ENCODE results near the gene RHPN2.
"Not testable (repeated sequence)": the region's sequence is repeated elsewhere in the genome, so short reads cannot be mapped to it uniquely, and the experiment has no call there.

Gene RHPN2

DNA sequence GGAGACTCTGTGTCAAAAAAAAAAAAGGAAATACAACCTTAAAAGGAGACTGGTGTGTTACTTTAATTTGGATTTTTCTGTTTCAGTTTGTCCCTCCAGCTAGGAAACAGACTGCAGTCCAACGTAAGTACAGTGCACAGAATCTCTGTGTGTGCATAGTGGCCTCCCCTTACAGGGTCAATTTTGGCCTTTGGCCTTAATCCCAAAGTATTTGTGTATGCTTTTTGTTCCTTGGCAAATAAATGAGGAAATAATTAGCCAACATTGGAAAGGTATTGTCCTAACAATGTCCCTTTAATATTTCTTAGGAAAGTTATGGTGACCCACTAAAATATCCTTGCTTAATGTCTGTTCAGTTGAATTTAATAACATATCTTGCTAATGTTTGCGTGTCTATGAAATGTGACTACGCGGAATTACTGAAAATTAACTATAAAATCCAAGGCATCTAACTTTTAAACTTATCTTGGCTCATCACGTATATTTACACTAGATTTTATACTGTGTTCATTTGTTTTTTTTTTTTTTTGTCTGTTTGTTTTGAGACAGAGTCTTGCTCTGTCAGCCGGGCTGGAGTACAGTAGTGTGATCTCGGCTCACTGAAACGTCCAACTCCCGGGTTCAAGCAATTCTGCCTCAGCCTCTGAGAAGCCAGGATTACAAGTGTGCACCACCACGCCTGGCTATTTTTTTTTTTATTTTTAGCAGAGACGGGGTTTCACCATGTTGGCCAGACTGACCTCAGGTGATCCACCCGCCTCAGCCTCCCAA, 39.0 kb downstream of the RHPN2 start:
- not testable (repeated sequence) for DNase-seq

DNA sequence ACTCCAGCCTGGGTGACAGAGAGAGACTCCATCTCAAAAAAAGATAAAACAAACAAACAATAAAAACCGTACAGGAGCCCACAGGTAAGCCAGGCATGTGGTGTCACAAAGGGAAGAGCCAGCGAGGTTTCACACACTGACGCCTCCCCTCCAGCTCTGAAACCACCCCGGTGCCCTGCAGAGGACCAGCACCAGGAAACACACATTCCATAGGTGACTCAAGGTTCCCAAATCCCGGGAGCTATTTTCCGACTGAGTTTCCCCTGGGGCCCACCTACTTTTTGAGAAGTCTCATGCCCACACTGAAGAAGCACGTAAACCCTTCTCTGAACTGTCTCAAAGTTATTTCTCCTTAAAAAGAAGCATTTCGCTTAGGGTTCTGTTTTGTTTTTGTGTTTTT, 40.3 kb downstream of the RHPN2 start:
- no peak for DNase-seq

DNA sequence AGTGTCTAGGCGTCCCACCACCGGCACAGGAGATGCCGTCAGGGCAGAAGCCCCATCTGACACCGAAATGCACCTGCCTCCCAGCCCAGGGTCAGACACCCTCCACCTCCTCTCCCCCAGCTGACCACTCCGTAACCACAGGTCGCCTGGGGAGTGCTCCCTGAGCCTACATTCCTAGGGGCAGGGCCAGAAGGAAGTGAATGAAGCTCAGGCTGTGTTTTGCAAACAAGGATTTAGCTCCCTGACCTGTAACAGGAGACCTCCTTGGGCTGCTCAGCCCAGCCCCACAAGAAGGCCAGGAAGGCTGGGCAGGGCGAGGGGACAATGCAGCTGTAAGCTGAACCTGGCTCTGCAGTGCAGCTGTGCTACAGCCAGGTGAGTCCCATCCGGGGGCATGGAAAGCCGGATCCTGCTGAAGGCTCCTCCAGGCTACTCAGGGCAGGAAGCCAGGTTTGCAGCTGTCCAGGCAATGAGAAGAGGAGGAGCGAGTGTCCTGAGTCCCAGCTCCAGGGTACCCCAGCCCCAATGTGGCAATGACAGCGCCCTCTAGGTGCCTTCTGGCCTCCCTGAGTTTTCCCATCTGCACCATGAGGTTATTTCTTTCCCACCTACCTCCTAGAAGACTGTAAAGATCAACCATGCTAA, 42.1 kb downstream of the RHPN2 start:
- no peak for DNase-seq

DNA sequence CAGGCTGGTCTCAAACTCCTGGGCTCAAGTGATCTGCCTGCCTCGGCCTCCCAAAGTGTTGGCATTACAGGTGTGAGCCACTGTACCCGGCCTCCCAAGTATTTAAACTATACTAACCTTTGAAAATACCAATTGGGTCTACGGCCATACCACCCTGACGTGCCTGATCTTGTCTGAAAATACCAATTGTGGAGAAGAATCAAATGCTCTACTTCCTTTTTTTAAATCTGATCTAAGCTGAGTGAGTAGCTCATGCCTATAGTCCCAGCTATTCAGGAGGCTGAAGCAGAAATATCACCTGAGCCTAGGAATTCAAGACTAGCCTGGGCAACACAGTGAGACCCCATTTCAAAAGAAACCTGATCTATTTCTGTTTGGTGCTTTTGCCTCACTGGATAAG, 53.8 kb downstream of the RHPN2 start:
- DNase-seq = not testable (repeated sequence)

DNA sequence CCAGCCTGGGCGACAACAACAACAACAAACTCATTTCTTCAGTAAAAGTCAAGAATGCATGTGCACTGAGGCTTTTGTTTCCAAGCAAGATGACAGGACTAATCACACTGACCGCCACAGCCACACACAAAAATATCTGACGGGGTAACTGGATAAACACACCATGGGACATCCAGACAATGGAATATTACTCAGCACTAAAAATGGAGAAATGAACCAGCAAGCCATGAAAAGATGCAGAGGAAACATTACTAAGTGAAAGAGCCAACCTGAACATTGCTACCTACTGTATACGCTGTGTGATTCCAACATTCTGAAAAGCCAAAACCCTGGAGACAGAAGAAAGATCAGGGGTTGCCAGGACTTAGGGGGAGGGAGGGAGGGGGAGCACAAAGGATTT, 56.0 kb downstream of the RHPN2 start:
- DNase-seq = no peak

DNA sequence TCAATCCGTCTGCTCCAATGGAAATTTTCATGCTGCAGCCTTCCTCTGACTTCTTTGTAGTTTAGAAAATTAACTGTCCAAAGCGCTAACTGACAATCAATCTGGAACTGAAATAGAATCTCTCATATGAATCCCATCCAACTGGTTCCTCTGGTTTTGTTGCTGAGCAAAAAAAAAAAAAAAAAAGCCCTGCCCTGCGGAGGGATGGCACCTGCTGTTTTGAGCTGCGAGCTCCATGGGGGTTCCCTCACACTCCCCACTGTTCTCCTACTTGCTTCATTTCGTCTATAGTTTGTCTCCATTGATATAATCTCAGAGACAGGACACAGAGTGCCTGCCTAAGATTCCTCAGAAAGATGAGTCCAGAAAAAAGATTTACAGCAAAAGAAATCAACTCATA, 59.2 kb downstream of the RHPN2 start:
- no peak for DNase-seq

DNA sequence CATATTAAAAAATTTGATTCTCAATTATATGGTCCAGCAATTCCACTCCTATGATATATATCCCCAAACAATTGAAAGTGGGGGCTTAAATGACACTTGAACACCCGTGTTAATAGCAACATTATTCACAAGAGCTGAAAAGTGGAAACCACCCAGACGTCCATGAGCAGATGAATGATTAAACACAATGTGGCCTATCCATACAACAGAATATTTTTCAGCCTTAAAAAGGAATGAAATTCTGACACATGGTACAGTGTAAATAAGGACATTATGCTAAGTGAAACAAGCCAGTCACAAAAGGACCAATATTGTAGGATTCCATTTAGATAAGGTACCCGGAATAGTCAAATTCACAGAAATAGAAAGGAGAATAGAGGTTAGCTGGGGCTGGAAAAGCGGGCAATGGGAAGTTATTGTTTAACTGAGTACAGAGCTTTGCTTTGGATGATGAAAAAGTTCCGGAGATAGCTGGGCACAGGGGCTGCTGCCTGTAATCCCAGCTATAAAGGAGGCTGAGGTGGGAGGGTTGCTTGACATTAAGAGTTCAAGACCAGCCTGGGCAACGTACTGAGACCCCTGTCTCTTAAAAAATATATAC, 61.2 kb downstream of the RHPN2 start:
- not testable (repeated sequence) for DNase-seq

DNA sequence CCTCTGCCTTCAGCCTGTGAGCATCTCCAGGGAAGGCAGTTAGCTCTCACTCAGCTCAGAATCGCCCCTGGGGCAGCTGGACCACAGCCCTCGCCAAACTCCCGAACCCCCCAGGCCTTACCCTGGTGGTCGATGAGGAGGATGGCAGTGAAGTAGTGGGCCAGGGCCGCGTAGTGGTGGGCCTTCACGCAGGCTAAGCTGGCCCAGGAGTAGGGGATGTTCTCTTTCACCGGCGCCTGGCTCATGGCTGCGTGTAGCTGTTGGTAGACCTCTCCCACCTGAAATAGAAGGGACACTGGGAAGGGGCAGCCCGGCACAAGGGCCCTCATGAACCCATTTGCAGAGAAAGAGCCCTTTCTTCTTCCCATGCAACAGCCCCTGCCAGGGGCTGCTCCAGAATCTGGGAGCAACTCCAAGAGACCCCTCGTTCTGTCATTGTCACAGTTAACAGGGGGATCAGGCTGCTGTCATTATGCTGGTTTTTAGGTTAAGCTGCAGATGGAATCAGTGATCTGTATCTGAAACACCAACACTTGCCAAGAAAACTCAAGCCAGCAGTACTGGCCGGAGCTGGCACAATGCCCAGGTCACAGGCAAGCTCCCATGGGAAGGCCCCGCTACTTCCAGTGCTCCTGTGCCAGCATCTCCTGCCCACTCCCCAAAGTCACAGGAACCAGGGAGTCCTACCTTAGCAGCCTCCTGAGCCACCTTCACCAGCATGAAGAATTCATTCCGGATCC, 62.4 kb downstream of the RHPN2 start:
- not testable (repeated sequence) for DNase-seq

DNA sequence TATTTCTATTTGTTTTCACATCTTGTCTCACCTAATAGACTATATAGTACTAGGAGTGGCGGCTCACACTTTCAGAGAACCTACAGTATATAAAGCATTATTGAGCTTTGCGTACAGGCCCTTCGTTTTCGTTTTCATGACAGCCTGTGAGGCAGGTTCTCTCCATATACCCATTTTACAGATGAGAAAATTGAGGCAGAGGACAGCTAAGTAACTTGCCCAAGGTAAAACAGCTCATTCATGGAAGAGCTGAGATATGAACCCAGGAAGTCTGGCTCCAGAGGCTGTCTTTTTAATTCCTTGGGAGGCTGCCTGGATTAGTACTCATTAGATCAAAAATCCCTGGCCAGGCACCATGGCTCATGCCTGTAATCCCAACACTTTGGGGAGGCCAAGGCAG, 63.8 kb downstream of the RHPN2 start:
- DNase-seq = no peak

DNA sequence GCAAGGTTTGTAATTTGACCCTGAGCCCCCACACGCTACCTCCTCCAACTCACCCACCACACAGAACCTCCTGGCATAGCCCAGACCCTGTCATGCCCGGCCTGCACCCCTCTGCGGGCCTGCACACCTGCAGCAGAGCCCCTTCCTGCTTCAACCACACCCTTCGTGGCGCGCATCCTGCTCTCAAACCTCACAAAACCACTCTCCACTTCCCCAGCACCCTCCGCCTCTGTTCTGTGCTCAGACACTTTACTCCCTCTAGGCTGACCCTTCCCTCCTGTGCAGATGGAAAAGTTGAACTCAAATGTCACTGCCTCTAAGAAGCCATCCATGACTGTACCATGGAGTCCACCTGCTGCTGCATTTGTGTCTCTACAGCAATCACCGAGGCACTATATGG, 64.2 kb downstream of the RHPN2 start:
- no peak for DNase-seq

DNA sequence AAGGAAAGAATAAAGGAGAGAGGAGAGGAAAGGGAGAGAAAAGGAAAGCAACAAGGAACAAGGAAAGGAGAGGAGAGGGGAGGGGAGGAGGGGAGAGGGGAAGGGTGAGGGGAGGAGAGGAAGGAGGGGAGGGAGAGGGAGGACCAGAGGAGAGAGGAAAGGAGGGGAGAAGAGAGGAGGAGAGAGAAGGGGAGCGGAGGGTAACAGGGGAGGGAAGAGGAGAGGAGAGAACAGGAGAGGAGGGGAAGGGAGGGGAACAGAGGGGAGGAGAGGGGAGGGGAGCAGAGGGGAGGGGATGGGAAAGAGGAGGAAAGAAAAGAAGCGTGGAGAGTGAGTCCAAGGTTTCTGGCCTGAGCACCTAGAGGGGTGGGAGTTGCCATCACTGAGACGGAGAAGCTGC, 66.0 kb downstream of the RHPN2 start:
- DNase-seq = no peak

DNA sequence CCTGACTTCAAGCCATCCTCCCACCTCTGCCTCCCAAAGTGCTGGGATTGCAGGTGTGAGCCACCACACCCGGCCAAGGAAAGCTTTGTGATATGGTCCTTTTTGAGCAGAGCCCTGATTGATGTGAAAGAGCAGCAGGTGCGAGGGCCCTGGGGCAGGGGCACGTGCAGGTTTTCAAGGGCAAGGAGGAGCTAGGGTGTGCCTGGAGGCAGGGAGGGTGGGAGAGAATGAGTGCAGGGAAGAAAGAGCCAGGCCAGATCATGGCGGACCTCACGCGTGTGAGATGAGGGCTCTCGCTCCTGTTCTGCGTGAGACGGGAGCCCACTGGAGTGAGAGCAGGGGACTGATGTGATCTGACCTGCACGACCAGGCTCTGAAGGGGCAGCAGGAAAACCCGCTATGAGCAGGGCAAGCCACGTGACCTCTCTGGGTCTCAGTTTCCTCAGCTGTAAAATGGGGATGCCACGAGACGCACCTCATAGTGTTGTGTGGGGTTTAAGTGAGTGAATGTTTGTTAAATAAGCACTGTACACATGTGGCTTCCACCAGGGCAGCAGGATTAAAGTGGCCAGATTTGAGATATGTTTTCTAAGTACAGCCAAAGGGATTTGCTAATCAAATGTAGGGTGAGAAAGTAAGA, 66.9 kb downstream of the RHPN2 start:
- DNase-seq = no peak

DNA sequence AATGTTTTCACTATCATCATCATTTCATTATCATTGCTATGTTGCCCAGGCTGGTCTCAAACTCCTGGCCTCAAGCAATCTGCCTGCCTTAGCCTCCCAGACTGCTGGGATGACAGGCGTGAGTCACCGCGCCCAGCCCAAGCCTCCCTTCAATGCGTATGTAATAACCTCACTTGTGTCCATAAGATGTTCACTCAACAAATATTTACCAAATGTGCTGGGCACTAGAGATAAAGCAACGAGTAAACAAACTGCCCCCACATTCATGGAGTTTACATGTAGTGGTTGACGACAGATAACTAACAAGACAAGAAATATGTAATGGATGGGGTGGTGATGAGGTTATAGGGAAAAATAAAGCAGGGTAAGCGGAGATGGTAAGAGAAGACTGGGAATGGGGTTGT, 67.6 kb downstream of the RHPN2 start:
- DNase-seq = not testable (repeated sequence)

DNA sequence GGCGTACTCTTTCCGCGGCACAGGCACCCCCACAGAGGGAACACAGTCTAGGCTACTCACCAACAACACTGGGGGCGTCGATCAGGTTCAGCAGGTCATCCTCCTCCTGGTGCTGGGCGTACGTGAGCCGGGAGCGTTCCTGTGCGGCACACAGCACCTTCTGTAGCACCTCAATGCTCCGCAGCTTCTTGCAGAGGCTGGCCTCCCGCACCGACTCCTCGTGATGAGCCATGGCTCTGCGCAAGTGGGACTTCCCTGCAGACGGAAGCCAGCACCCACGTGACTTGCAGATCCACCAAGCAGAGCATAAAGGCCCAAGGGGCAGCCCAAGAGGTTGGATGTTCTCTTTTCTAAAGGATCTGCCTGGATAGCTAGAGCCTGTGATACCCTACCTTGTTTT, 68.7 kb downstream of the RHPN2 start:
- not testable (repeated sequence) for DNase-seq

DNA sequence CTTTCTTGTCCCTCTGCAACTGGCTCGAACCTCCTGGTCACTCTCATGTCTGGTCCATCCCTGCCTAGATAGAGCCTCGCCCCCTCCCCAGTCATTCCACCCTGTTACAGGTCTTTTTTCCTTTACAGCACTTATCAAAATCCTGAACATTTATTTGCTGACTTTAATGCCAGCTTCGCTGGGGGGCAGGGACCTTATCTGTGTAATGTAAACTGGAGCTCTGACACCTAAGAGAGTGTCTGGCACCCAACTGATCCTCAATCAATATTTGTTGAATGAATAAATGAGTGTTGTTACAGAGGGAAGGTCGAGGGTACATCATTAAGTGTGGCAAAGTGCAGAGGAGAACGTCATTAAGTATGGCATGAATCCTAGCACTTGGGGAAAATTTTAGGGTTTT, 76.0 kb downstream of the RHPN2 start:
- no peak for DNase-seq

DNA sequence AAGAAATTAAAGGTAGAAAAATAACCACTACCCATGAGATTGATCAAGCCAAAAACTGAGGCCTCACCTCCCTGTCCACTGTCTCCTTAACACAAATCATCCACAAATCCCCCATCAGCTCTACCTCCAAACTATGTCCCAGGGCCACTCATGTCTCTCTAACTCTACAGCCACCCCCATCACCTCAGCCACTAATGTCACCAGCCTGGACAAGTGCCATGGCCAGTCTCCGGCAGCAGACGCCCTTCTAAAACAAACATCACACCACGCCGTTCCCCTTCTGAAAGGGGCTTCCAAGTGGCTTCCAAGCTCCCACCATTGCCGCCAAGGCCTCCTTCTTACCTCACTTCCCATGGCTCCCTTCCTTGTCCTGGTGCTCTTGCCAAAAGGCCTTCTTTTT, 76.4 kb downstream of the RHPN2 start:
- not testable (repeated sequence) for DNase-seq

DNA sequence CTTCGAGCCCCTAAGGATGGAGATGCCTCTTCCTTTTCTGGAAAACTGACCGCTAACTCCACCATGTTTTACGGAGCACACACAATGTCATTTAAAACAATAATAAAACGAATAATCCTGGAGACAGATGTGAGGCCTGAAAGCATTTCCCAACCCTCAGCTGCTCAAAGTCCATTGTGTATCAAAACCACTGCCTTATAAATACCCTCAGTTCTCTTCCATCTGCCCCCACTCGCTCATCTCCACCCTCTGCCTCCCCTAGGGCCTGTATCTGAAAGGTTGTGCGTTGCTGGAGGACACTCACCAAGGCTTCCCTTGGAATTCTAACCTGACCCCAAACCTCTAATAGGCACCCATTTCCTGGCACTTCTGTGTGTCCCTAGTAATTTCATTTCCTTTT, 82.2 kb downstream of the RHPN2 start:
- not testable (repeated sequence) for DNase-seq

DNA sequence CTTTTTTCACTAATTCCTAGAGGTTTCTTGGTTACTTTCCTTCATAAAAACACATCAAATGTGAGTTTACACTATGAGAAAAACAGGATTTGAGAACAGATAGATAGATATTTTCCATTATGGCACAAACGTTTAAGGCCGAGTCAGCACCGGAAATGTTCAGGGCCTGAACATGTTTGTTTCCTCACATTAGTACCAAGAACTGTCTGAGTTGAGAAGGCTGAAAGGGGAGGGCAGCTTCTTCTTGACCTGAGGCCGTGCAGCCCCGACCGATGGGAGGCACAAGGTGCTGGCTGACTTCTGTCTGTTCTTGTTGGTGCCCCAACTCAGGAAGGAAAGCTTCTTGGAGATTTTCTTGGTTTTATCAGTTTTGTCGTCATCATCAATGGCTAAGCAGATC, 84.9 kb downstream of the RHPN2 start:
- not testable (repeated sequence) for DNase-seq

DNA sequence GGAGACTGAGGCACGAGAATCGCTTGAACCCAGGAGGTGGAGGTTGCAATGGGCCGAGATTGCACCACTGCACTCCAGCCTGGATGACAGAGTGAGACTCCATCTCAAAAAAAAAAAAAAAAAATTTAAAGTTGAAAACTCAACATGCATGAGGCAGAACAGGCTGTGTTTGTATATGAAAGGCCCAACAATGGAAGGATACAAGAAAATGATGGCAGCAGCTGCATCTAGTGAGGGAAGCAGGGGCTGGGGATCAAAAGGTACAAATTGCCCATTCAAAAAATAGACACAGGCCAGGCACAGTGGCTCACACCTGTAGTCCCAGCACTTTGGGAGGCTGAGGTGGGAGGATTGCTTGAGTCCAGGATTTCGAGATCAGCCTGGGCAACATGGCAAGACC, 86.9 kb downstream of the RHPN2 start:
- not testable (repeated sequence) for DNase-seq

DNA sequence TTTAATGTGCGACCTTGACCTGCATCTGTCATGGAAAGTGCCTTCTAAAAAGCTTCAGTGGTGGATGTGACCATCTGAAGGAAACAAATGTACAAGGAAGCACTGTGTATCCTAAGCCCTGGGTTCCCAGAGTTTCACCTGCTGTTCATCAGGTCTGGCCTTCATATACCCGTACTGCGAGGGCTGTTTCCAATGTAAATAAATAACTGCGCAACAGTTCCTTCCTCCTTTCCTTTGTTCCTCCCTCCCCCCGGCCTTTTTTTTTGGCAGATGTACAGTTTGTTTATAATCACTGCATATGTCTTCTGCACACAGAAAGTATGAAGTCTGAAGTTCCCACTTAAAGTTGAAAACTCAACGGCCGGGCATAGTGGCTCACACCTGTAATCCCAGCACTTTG, 87.4 kb downstream of the RHPN2 start:
- DNase-seq = no peak

DNA sequence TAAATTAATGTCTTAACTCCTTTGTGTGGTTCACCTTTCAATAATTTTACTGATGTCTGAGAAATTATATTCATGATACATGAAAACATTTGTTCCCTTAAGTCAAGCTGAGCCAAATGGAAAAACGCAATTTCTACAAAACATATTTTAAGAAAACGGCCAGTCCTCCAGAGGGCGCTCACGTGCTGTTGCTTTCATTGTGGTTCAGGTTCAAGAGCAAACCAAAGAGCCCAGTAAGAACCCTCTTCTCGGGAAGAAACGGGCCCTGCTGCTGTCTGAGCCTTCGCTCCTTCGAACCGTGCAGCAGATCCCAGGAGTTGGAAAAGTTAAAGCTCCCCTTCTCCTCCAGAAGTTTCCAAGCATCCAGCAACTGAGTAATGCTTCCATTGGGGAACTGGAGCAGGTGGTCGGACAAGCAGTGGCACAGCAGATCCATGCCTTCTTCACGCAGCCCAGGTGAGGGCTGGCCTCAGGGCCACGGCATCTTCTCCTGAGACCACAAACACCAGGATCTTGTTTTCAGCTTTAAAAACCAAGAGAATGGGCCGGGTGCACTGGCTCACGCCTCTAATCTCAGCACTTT, 88.4 kb downstream of the RHPN2 start:
- peak; percentile 59 for DNase-seq

DNA sequence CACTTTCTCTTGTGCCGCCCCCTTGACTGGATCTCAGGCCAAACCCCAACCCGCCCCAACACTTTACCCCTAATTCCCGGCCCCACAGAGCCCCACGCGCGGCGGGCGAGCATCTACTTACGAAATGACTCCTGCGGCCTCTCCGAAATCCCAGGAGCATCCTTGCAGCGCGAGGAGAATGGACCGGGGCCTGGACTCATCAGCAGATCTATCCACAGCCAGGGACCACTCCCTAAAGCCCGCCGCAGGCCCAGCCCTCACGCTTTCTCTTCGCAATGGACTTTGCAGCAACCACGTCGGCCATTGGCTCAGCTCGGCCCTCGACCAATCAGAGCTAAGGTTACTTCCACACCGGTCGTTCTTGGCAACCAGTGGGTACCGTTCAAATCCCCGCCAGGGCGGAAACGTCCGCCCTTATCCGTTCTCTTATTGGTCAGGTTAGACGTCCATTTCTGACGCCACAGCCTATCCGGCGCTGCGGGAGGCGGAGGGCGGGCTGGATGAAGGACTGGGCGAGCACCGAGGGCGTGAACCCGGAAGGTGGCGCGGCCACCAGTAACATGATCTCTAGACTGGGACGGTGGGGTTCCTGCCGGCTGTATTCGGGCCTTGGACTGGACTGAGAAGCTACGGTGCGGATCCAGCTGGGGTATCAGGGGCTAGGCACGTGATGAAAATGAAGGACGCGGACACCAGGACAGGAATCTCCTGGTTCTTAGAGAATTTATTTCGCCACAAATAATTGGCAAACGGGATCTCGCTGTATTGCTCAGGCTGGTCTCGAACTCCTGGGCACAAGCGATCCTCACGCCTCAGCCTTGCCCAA, 92.8 kb downstream of the RHPN2 start, which contains the start of the genes CEP89 and FAAP24:
CEP89 (minus strand) TSS at position 244 of the 826 bp plus-strand sequence; CDS start at position 160, 84 bp downstream.
FAAP24 (plus strand) TSS at position 528 of the 826 bp plus-strand sequence. CDS start 955 bp downstream, outside the sequence.
- peak; percentile 100 for DNase-seq

All from activated CD4-positive, alpha-beta T cell treated with anti-CD3 and anti-CD28 coated beads, Interleukin-2, amount 50 U/mL, for 16 hours (primary cell).